ENCODE measurements around the gene NDST1.

Gene NDST1

GRCh38 chr5:150528924-150529546 is 21.1 kb downstream of the NDST1 start:
- POLR2A ChIA-PET (ENCODE audit: low non-redundant PET): no interaction called here
- H3K27ac ChIP-seq: no peak overlapping the region
- CTCF ChIA-PET: interaction anchor here (0.6 kb wide), 1 partner anchor 175 kb away, joined by 6 read pairs; no protein-coding TSS in a partner anchor
- no peak for TF ChIP-seq CTCF (conservative IDR thresholded peaks at IDR 0.05; ENCODE audit: low read depth)
- DNase-seq (ENCODE audit: low spot score): no peak

DNA sequence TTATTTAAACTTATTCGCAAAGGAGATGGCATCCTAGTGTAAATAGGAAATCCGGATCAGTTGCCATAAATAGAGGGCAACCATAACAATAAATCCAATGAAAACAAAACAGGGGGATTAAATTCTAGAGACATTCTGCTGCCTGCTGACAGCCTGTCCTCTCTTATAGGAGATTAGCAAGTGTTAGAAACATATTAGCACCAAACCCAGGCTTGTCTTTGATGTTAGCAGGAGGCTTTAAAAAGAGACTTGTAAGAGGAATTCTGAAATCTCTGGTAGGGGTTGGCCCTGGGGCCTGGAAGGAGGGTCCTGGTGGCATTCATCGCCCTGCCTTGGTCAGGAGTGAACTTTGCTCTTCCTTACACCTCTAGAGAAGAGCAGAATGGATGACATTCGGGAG is 21.6 kb downstream of the NDST1 start:
- ChIA-PET CTCF (interaction anchor here (0.6 to 0.9 kb wide), 4 partner anchors 15 to 175 kb away, joined by 3 to 6 read pairs (median 5); no protein-coding TSS in a partner anchor), POLR2A (ENCODE audit: low non-redundant PET) (no interaction called here)
- DNase-seq (ENCODE audit: low spot score): no peak
- TF ChIP-seq CTCF (conservative IDR thresholded peaks at IDR 0.05; ENCODE audit: low read depth): no peak
- H3K27ac ChIP-seq: peak overlapping the region; percentile 44

GRCh38 chr5:150530423-150530822 is 22.5 kb downstream of the NDST1 start:
- ChIA-PET POLR2A (ENCODE audit: low non-redundant PET) (interaction anchor here (0.6 to 0.7 kb wide), 2 partner anchors 1295 to 1649 kb away, joined by 3 to 4 read pairs; no protein-coding TSS in a partner anchor), CTCF (interaction anchor here (0.6 to 0.9 kb wide), 5 partner anchors 14 to 954 kb away, joined by 3 to 5 read pairs (median 4); no protein-coding TSS in a partner anchor)
- TF ChIP-seq CTCF (conservative IDR thresholded peaks at IDR 0.05; ENCODE audit: low read depth): no peak
- H3K27ac ChIP-seq: peak overlapping the region; percentile 44
- no peak for DNase-seq (ENCODE audit: low spot score)

DNA sequence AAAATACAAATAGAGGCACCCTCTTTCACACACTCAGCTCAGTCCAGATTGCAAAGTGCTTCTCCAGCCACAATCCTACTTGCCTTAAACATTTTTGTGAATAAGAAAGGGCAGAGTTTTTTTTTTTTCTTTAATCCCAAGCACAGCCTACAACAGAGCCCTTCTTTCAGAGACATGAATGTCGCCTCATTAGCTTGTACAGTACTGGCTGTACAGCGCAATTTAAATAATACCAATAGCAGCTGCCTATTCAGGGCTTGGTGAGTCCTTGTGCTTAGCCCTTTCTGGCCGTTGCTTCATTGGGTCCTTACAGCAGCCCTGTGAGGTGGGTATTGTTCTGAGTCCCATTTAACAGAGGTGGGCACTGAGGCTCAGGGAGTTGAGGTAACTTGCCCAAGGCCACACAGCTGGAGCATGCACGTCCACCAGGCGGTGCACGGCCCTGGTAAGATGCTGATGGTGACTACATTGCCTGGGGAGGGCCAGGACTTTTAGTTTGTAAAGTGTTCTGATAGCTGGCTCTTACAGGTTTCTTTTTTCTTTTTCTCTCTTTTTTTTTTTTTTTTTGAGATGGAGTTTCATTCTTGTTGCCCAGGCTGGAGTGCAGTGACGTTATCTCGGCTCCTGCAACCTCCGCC is 23.1 kb downstream of the NDST1 start:
- ChIA-PET CTCF (interaction anchor here (0.5 to 0.6 kb wide), 5 partner anchors 35 to 953 kb away, joined by 3 to 6 read pairs (median 4); no protein-coding TSS in a partner anchor), POLR2A (ENCODE audit: low non-redundant PET) (interaction anchor here (0.6 kb wide), 1 partner anchor 1648 kb away, joined by 4 read pairs; no protein-coding TSS in a partner anchor)
- H3K27ac ChIP-seq: no peak overlapping the region
- no peak for DNase-seq (ENCODE audit: low spot score)
- TF ChIP-seq CTCF (conservative IDR thresholded peaks at IDR 0.05; ENCODE audit: low read depth): no peak

GRCh38 chr5:150531686-150532085 is 23.8 kb downstream of the NDST1 start:
- ChIA-PET CTCF (no interaction called here), POLR2A (ENCODE audit: low non-redundant PET) (no interaction called here)
- no peak for DNase-seq (ENCODE audit: low spot score)
- no peak for TF ChIP-seq CTCF (conservative IDR thresholded peaks at IDR 0.05; ENCODE audit: low read depth)
- no peak overlapping the region for H3K27ac ChIP-seq

DNA sequence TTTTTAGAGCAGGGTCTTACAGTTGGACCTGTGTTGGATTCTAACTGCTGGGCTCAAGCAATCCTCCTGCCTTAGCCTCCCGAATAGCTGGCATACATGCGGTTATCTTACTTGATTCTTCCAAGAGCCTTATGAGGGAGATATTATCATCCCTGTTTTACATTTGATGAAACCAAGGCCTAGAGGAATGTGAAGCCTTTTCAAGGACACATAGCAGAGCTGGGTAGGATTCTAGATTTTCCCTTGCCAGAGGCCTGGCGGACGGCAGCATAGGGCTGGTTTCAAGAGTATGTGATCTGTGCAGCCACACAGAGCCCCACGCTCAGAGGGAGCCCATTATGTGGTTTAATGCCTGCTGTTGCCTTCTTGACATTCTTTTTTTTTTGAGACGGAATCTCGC is 24.2 kb downstream of the NDST1 start:
- H3K27ac ChIP-seq: 0 out of 2 replicates have a peak overlapping the region, but pooled peaks have one; percentile 6
- ChIA-PET POLR2A (ENCODE audit: low non-redundant PET) (no interaction called here), CTCF (interaction anchor here (1.3 kb wide), 1 partner anchor 8 kb away, joined by 3 read pairs; no protein-coding TSS in a partner anchor)
- no peak for TF ChIP-seq CTCF (conservative IDR thresholded peaks at IDR 0.05; ENCODE audit: low read depth)
- DNase-seq (ENCODE audit: low spot score): no peak
